ENCODE data around the gene MICAL1.

MICAL1 gene

GRCh38 chr6:109448615-109449014 lies 7.0 kb downstream of the MICAL1 start:
- H3K4me1 ChIP-seq (ENCODE audit: low read depth, poor library complexity, severe bottlenecking) = no peaks in the 10 kb centered on the region
- no peak overlapping the region for H3K4me3 ChIP-seq (IDR thresholded peaks at IDR 0.05; ENCODE audit: insufficient read depth, low read depth, low read length)
- no peak overlapping the region for H3K27ac ChIP-seq
- H3K79me2 ChIP-seq (ENCODE audit: insufficient read depth, low read depth) = no peaks in the 10 kb centered on the region
- H3K4me2 ChIP-seq = no peak overlapping the region
- no peak overlapping the region for H2AFZ ChIP-seq (ENCODE audit: low read depth)
- TF ChIP-seq, protein P1, sequence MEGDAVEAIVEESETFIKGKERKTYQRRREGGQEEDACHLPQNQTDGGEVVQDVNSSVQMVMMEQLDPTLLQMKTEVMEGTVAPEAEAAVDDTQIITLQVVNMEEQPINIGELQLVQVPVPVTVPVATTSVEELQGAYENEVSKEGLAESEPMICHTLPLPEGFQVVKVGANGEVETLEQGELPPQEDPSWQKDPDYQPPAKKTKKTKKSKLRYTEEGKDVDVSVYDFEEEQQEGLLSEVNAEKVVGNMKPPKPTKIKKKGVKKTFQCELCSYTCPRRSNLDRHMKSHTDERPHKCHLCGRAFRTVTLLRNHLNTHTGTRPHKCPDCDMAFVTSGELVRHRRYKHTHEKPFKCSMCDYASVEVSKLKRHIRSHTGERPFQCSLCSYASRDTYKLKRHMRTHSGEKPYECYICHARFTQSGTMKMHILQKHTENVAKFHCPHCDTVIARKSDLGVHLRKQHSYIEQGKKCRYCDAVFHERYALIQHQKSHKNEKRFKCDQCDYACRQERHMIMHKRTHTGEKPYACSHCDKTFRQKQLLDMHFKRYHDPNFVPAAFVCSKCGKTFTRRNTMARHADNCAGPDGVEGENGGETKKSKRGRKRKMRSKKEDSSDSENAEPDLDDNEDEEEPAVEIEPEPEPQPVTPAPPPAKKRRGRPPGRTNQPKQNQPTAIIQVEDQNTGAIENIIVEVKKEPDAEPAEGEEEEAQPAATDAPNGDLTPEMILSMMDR (conservative IDR thresholded peaks at IDR 0.05; ENCODE audit: low read depth, low read length) = no peak
- H3K36me3 ChIP-seq (ENCODE audit: insufficient read depth) = no peaks in the 10 kb centered on the region
- no peaks in the 10 kb centered on the region for H3K27me3 ChIP-seq (ENCODE audit: insufficient read depth, low read depth)
- no peaks in the 10 kb centered on the region for H4K20me1 ChIP-seq (ENCODE audit: insufficient read depth)
- no peak overlapping the region for H3K9ac ChIP-seq

DNA sequence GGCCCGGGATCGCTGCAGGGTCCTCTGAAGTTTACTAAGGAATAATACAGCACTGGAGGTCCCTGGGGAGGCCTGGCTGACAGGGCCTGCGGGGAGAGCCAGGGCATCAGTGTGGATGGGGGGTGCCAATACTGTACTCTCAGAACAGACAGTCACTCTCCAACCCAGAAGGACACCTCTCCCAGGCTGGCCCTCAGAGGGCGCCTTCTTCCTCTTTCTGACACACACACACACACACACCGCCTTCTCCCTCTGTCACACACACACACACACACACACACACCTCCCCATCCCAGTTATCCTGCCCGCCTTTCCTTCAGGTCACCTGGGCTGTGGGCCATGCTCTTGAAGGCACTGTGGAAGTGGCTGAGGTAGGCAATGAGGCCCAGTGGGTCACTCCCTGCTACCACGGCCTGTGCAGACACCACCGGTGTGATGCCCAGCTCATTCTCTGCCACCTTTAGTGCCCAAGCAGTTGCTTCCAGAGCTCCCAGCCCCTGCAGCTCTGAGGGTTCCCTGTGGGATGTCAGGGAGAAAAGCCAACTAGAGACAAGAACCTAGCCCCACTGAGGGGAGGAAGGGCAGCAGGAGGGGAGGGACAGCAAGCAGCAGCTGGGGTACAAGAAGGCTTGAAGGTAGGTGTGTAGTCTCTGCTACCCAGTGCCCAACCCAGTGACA lies 7.6 kb downstream of the MICAL1 start:
- Histone ChIP-seq H3K79me2 (ENCODE audit: insufficient read depth, low read depth) (no peaks in the 10 kb centered on the region), H2AFZ (ENCODE audit: low read depth) (no peak overlapping the region), H3K4me1 (ENCODE audit: low read depth, poor library complexity, severe bottlenecking) (no peaks in the 10 kb centered on the region), H3K27me3 (ENCODE audit: insufficient read depth, low read depth) (no peaks in the 10 kb centered on the region), H3K27ac (no peak overlapping the region), H3K9ac (no peak overlapping the region), H3K4me2 (no peak overlapping the region), H4K20me1 (ENCODE audit: insufficient read depth) (no peaks in the 10 kb centered on the region), H3K36me3 (ENCODE audit: insufficient read depth) (no peaks in the 10 kb centered on the region), H3K4me3 (IDR thresholded peaks at IDR 0.05; ENCODE audit: insufficient read depth, low read depth, low read length) (no peak overlapping the region)
- TF ChIP-seq, protein P1 (conservative IDR thresholded peaks at IDR 0.05; ENCODE audit: low read depth, low read length) = no peak

DNA sequence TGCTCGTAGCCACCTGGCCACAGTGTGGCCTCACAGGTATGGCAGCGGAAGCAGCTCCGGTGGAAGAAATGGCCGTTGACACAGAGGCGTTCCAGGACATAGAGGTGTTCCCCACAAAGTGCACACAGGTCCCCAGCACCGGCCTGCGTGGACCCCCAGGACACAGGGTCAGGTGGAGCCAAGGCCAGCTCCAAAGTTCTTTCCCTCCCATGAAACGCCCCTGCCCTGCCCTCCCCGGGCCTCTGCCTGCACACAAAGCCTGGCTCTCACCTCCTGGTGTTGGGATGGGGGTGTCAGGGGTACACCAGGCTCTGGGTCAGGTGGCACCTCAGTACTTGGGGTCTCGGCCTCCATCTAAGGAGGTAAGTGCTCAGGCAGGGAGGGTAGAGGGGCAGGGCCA lies 8.5 kb downstream of the MICAL1 start:
- Histone ChIP-seq H3K27ac (no peak overlapping the region), H4K20me1 (ENCODE audit: insufficient read depth) (no peaks in the 10 kb centered on the region), H2AFZ (ENCODE audit: low read depth) (no peak overlapping the region), H3K4me3 (IDR thresholded peaks at IDR 0.05; ENCODE audit: insufficient read depth, low read depth, low read length) (no peak overlapping the region), H3K4me2 (no peak overlapping the region), H3K4me1 (ENCODE audit: low read depth, poor library complexity, severe bottlenecking) (no peaks in the 10 kb centered on the region), H3K79me2 (ENCODE audit: insufficient read depth, low read depth) (no peaks in the 10 kb centered on the region), H3K36me3 (ENCODE audit: insufficient read depth) (no peaks in the 10 kb centered on the region), H3K9ac (no peak overlapping the region), H3K27me3 (ENCODE audit: insufficient read depth, low read depth) (no peaks in the 10 kb centered on the region)
- TF ChIP-seq, protein P1 (conservative IDR thresholded peaks at IDR 0.05; ENCODE audit: low read depth, low read length) = no peak

- no peak overlapping the region for H3K4me2 ChIP-seq
- H3K36me3 ChIP-seq (ENCODE audit: insufficient read depth) = no peaks in the 10 kb centered on the region
- H3K9ac ChIP-seq = no peak overlapping the region
- no peak overlapping the region for H3K27ac ChIP-seq
- H3K27me3 ChIP-seq (ENCODE audit: insufficient read depth, low read depth) = no peaks in the 10 kb centered on the region
- no peak overlapping the region for H2AFZ ChIP-seq (ENCODE audit: low read depth)
- H3K4me3 ChIP-seq (IDR thresholded peaks at IDR 0.05; ENCODE audit: insufficient read depth, low read depth, low read length) = no peak overlapping the region
- H3K4me1 ChIP-seq (ENCODE audit: low read depth, poor library complexity, severe bottlenecking) = no peaks in the 10 kb centered on the region
- TF ChIP-seq, protein P1 (conservative IDR thresholded peaks at IDR 0.05; ENCODE audit: low read depth, low read length) = no peak
- H3K79me2 ChIP-seq (ENCODE audit: insufficient read depth, low read depth) = no peaks in the 10 kb centered on the region
- H4K20me1 ChIP-seq (ENCODE audit: insufficient read depth) = no peaks in the 10 kb centered on the region
These were observed 9.0 kb downstream of the MICAL1 start for GRCh38 chr6:109446541-109446940.
